Liver (tissue), 3 donors: Measurements from ENCODE around the gene CACNA2D1.

Source experiments
- RAD21 ChIP-seq, 2 donors: IDR thresholded peaks; 2 replicates each; pipeline ENCODE4 v1.6.1; 2016; ENCODE audit warnings: antibody characterized with exemption in 2 of 2, mild to moderate bottlenecking in 2 of 2
- TF ChIP-seq, protein P1 (sequence below): fragments of 150-350 bp; IDR thresholded peaks from 2 replicates; pipeline ENCODE4 v1.5.1; 2017; ENCODE audit warnings: improper control_type of control experiment, low read depth, low read length; ENCODE audit not compliant: missing input control
- TF ChIP-seq, protein P2 (sequence below): IDR thresholded peaks from 2 replicates; pipeline ENCODE4 v1.6.1; 2016; ENCODE audit warnings: antibody characterized with exemption
- TF ChIP-seq, protein P3 (sequence below): IDR thresholded peaks from 2 replicates; pipeline ENCODE4 v1.6.1; 2016; ENCODE audit warnings: antibody characterized with exemption, mild to moderate bottlenecking
- donor health status: healthy.
- donor health status: healthy.

DNA sequence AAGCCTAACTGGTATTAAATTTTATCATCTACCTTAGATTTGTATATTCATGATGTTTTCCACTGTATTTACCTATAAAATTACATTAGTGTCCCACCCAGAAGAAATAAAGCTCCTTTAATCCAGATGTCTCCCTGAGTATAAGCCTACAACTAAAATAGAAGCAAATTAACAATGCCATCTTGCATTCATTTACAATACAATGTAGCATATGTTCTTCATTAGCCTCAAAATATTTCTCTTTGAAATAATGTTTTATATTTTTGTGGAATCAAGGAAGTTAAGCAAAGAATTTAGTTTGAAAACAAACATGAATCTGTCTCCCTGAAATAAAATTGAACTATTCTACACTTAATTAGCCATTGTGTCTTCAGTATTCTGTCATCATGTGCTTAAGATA, 112.3 kb downstream of the CACNA2D1 start:
- TF ChIP-seq, protein P1, sequence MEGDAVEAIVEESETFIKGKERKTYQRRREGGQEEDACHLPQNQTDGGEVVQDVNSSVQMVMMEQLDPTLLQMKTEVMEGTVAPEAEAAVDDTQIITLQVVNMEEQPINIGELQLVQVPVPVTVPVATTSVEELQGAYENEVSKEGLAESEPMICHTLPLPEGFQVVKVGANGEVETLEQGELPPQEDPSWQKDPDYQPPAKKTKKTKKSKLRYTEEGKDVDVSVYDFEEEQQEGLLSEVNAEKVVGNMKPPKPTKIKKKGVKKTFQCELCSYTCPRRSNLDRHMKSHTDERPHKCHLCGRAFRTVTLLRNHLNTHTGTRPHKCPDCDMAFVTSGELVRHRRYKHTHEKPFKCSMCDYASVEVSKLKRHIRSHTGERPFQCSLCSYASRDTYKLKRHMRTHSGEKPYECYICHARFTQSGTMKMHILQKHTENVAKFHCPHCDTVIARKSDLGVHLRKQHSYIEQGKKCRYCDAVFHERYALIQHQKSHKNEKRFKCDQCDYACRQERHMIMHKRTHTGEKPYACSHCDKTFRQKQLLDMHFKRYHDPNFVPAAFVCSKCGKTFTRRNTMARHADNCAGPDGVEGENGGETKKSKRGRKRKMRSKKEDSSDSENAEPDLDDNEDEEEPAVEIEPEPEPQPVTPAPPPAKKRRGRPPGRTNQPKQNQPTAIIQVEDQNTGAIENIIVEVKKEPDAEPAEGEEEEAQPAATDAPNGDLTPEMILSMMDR = no peak
- TF ChIP-seq RAD21 (IDR thresholded peaks at IDR 0.05) = no peak
- TF ChIP-seq, protein P2, sequence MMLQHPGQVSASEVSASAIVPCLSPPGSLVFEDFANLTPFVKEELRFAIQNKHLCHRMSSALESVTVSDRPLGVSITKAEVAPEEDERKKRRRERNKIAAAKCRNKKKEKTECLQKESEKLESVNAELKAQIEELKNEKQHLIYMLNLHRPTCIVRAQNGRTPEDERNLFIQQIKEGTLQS = no peak
- TF ChIP-seq, protein P3, sequence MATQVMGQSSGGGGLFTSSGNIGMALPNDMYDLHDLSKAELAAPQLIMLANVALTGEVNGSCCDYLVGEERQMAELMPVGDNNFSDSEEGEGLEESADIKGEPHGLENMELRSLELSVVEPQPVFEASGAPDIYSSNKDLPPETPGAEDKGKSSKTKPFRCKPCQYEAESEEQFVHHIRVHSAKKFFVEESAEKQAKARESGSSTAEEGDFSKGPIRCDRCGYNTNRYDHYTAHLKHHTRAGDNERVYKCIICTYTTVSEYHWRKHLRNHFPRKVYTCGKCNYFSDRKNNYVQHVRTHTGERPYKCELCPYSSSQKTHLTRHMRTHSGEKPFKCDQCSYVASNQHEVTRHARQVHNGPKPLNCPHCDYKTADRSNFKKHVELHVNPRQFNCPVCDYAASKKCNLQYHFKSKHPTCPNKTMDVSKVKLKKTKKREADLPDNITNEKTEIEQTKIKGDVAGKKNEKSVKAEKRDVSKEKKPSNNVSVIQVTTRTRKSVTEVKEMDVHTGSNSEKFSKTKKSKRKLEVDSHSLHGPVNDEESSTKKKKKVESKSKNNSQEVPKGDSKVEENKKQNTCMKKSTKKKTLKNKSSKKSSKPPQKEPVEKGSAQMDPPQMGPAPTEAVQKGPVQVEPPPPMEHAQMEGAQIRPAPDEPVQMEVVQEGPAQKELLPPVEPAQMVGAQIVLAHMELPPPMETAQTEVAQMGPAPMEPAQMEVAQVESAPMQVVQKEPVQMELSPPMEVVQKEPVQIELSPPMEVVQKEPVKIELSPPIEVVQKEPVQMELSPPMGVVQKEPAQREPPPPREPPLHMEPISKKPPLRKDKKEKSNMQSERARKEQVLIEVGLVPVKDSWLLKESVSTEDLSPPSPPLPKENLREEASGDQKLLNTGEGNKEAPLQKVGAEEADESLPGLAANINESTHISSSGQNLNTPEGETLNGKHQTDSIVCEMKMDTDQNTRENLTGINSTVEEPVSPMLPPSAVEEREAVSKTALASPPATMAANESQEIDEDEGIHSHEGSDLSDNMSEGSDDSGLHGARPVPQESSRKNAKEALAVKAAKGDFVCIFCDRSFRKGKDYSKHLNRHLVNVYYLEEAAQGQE = no peak
